ENCODE measurements around the gene ATP5F1D. TPM values are rescaled to one million over a fixed set of nuclear protein-coding genes. Genes with fewer than 3 reads are reported as not detected.
A peak's percentile ranks its signal among the peaks of the same experiment; 100 is the strongest.

Gene ATP5F1D
- polyA plus RNA-seq, 4 donors, result 83.4 to 185 (median 127) TPM

DNA sequence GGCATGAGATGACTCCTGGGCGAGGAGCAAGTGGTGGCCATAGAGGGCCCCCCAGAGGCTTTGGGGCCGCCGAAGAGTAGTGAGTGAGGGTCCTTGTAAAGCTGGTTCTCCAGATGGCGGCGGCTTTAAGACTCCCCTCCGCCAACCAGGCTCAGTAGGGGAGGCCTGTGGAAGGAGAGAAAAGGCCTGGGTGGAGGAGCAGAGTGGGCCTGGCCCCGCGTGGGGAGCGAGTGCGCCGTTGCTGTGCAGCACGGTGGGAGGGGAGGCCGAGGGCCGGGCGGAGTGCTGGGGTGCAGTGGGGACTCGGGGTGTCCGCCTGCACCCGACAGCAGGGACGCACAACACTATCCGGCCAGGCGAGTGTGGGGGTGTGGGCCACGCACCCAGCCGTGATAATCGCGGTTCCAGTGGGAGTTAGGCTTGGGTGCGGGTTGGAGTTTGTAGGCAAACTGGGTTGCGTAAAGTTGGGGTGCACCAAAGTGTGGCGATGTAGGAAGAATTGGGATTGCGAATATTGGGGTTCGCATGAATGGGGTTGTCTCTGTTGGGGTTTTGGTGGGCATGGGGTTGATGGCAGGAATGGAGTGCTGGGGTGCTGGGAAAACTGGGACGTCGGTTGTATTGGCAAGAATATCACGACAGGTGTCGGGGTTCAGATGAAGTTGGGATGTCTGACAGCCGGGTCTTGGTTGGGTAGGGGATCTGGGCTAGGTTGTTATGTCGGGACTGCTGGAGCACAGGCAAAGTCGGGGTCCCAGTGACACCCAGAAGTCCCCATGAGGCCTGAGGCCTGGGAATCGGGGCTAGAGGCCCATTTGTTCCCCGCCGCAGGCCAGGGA is 26.9 kb downstream of the ATP5F1D start:
- no peak for DNase-seq (ENCODE audit: low read depth in 4 of 4, low spot score in 2 of 4)

DNA sequence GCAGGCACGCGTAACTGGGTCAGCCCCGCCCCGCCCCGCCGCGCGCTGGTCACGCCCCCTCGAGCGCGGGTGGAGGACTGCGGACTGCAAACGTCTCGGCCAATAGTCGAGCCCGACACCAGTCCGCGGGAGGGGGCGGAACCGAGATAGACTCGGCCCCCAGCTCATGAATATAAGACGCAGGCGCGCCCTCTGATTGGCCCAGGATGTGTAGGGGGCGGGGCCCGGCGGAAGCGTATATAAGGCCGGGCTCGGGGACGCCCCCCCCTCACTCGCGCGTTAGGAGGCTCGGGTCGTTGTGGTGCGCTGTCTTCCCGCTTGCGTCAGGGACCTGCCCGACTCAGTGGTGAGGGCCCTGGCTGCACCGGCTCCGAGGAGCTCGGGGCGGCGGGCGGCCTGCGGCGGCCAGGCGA is 27.5 kb downstream of the ATP5F1D start, which contains the start of gene CIRBP:
Gene CIRBP, plus strand, starts transcription at position 268 of the 413 bp plus-strand sequence. CDS start 1,602 bp downstream, outside the sequence.
- DNase-seq (ENCODE audit: low read depth in 4 of 4, low spot score in 2 of 4), result peak in 3 of 4 donors; percentile 96 to 98 (median 97)

DNA sequence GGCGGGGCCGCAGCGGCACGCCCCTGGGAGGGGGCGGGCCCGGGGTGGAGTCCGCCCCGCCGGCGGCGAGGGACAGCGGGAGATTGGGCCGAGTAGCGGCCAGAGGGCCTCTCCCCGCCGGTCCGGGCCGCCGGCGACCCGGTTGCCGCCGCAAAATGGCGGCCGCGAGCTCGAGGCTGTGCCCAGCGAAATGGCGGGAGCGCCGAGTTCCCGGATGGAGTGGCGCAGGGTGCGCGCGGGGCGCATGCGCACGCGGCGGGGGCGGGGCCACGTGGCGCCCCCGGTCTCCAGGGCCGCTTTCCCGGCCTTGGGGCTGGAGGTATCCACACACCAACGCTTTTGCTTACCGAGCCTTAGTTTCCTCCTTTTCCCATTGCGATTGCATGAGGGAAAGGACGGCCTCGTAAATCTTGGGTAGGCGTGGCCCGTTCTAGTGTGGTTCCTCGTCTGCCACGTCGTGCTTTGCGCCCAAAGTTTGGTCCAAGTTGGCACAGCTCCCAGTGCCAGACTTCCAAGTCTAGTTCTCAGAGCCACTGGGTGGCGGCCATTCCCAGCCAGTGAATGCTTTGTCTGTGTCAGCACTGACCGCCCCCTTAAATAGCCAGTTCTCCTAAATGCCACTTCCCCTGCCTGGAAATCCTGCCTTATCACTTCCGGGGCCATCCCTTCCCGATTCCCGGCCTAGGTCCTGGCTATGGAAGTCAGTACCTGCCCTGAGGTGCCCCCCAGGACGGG is 28.1 kb downstream of the ATP5F1D start:
- no peak for DNase-seq (ENCODE audit: low read depth in 4 of 4, low spot score in 2 of 4)

DNA sequence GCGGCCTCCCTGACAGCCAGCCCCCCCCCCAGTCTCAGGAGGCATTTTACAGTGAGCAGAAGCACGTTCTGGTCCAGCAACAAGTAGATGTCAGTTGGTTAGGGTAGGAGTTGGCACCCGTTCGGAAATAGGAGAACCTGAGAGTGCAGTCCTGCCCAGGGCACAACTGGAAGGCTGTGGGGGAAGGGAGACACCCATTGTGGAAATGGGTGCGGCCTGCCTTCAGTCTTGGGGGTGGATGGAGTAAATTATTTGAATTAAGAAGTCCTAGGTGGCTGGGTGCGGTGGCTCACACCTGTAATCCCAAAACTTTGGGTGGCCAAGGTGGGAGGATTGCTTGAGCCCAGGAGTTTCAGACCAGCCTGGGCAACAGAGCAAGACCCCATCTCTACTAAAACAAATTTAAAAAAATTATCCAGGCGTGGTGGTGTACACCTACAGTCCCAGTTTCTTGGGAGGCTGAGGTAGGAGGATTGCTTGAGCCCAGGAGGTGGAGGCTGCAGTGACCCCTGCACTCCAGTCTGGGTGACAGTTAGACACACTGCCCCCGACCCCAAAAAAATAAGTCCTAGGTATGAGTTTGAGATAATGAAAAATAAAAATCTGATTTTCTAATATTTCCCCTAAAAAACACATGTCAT is 28.8 kb downstream of the ATP5F1D start:
- no peak for DNase-seq (ENCODE audit: low read depth in 4 of 4, low spot score in 2 of 4)

DNA sequence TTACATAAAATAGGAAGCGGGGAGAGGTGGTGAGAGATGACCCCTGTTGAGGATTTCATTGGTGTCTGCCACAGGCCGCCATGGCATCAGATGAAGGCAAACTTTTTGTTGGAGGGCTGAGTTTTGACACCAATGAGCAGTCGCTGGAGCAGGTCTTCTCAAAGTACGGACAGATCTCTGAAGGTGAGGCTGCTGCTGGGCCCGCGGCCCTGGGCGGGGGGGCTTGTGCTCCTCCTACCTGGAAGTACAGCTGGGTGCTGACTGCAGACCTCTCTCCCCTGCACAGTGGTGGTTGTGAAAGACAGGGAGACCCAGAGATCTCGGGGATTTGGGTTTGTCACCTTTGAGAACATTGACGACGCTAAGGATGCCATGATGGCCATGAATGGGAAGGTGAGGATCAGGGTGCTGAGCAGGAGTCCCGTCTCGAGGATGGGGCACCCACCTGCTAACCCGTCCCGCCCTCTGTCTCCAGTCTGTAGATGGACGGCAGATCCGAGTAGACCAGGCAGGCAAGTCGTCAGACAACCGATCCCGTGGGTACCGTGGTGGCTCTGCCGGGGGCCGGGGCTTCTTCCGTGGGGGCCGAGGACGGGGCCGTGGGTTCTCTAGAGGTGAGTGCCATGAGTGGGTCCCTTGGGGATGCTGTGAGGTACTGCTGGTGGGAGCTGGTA is 29.4 kb downstream of the ATP5F1D start:
- DNase-seq (ENCODE audit: low read depth in 4 of 4, low spot score in 2 of 4), result no peak

DNA sequence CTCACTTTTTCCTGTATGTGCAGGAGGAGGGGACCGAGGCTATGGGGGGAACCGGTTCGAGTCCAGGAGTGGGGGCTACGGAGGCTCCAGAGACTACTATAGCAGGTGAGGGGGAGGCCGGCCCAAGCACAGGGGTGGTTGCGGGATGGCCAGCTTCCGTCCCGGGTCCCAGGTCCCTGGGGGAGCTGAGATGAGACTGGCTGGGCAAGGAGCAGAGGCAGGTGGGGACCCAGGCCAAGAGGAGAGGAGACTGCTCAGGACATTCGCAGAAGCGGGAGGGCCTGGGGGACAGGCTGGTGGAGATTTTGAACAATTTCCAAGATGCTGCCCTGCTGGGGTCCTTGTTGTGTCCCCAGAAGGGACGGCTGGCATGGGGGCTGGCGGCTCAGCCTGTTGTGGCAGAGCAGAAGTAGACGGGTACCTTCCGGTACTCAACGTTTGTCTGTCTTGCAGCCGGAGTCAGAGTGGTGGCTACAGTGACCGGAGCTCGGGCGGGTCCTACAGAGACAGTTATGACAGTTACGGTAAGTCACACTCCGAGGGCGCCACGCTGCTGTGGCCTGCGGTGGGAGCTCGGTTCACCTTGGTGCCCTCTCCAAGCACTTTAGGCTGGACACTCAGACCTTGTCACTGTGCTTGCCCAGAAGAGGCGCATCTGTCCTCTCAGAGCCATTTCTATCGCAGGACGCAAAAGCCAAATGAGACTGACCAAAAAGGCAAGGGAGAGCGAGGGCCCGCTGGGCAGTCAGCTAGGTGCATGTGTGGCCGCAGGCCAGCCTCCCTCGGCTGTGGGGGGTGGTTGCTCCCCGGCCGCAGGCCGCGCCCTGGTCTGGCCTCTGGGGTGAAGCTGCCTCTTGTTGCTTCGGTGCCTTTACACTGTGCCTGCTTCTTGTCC is 30.2 kb downstream of the ATP5F1D start:
- no peak for DNase-seq (ENCODE audit: low read depth in 4 of 4, low spot score in 2 of 4)

DNA sequence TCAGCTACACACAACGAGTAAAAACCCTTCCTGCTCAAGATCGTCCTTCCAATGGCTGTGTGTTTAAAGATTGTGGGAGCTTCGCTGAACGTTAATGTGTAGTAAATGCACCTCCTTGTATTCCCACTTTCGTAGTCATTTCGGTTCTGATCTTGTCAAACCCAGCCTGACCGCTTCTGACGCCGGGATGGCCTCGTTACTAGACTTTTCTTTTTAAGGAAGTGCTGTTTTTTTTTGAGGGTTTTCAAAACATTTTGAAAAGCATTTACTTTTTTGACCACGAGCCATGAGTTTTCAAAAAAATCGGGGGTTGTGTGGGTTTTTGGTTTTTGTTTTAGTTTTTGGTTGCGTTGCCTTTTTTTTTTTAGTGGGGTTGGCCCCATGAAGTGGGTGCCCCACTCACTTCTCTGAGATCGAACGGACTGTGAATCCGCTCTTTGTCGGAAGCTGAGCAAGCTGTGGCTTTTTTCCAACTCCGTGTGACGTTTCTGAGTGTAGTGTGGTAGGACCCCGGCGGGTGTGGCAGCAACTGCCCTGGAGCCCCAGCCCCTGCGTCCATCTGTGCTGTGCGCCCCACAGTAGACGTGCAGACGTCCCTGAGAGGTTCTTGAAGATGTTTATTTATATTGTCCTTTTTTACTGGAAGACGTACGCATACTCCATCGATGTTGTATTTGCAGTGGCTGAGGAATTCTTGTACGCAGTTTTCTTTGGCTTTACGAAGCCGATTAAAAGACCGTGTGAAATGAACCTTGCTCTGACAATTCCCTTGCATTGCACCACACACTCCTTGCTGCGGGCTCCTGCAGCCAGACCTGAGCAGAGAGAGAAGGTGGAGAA is 31.1 kb downstream of the ATP5F1D start:
- no peak for DNase-seq (ENCODE audit: low read depth in 4 of 4, low spot score in 2 of 4)

DNA sequence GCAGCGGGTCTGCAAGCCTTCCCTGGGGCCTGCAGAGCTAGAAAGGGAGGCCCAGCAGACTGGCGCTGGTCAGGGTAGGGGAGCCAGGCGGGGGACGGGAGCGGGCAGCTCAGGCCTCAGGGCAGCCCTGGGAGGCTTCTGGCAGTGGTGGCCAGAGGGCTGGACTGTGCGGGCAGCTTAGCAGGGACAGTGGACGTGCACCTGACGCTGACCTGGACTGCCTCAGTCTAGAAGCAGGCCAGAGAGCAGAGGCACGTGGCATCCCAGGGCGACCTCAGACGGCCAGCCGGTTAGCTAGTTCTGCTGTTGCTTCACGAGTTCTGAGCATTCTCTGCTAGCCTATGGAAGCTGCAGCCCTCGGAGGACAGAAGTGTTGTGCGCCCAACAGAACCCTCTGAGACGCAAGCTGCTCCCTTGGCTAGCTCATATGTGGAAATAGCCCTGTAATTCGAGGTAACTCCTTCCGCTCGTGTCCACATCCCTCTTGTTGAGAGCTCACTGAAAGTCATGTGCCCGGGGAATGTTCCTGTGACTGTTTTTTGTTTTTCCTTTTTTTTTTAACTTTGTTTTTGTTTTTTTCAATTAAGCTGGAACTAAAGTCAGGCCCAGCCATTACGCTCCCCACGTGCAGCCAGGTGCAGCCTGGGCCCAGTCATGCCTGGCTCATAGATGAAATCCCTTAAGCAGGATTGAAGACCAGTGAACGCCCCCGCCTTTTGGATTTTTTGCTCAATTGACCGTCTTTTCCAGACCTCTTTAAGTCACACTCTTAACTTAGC is 31.9 kb downstream of the ATP5F1D start:
- no peak for DNase-seq (ENCODE audit: low read depth in 4 of 4, low spot score in 2 of 4)

DNA sequence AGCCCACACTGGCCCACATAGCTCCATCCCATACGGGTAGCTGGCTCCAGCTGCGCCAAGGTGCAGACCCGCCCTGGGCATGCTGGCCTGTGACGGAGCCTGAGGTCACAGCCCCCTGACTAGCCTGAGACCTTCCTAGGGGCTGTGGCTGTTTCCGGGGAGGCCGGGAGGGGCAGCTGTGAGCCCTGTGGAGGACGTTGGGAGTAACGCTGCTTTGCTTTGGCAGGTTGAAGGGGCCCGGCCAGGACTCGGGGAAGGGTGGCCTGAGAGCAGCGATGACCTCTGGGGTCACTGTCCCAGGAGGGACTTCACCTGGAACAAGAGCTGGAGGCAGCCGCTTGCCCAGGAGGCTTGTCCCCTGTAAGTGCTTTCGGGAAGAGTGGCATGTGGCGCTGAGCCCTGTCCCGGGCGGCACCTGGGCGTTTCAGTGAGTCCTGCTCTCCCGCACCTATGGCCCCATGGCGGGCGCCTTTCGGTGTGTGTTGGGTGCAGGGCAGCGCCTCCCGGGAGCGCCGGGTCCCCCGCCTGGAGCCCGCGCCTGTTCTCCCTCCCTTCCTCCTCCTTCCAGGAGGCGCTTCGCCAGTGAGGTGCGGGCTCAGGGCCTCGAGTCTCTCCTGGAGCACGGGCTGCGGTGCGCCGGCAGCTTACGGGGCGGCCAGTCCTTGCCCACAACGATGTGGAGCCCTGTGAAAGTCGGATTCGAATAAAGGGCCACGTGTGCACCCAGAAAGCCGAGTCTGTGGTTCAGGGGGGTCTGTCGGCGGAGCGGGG is 32.7 kb downstream of the ATP5F1D start:
- DNase-seq (ENCODE audit: low read depth in 4 of 4, low spot score in 2 of 4), result no peak

DNA sequence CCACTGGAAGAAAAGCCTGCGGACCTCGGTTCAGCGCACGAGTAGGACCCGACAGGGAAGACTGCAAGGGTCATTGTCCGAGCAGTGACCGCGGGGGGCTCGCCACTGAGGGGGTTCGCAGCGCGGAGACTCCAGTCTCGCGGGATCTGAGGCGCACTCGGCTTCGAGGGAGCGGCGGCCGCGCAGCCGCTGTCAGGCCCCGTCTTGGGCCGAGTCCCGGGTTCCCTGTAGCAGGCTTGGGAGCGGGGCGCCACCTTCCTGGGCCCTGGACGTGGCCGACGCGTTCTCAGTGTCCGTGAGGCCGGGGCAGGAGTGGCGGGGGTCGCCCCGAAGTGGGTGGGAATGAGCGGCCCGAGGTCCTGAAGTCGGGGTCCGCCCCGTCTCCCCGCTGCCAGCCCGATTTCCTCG is 33.3 kb downstream of the ATP5F1D start:
- DNase-seq (ENCODE audit: low read depth in 4 of 4, low spot score in 2 of 4), result no peak

DNA sequence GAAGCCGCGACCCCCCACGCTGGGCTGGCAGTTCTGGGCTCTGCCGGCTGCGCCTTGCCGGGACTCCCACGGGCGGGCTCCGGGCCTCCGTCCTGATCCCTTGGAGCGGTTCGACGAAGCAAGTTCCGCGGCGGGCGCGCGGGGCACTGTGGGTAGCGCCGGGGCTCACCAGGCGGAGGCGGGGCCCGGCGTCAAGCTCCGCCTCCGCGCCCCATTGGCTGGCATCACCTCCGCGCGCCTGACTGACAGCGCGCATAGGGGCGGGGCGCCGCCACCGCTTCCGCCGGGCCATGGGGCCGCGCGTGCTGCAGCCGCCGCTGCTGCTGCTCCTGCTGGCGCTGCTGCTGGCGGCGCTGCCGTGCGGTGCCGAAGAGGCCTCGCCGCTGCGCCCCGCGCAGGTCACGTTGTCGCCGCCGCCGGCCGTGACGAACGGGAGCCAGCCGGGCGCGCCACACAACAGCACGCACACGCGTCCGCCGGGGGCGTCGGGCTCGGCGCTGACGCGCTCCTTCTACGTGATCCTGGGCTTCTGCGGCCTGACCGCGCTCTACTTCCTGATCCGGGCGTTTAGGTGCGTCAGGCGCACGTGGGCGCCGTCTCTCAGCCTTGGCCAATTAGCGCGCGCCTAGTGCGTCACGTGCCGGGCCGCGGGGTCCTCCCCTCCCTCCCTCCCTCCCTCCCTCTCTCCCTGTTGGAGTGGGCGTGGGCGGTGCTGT is 33.9 kb downstream of the ATP5F1D start, which contains the start of gene FAM174C:
Gene FAM174C, plus strand, starts transcription at position 271 of the 716 bp plus-strand sequence. Its CDS starts 20 bp downstream, at position 291.
- peak in 2 of 4 donors; percentile 84 to 91 for DNase-seq (ENCODE audit: low read depth in 4 of 4, low spot score in 2 of 4)

DNA sequence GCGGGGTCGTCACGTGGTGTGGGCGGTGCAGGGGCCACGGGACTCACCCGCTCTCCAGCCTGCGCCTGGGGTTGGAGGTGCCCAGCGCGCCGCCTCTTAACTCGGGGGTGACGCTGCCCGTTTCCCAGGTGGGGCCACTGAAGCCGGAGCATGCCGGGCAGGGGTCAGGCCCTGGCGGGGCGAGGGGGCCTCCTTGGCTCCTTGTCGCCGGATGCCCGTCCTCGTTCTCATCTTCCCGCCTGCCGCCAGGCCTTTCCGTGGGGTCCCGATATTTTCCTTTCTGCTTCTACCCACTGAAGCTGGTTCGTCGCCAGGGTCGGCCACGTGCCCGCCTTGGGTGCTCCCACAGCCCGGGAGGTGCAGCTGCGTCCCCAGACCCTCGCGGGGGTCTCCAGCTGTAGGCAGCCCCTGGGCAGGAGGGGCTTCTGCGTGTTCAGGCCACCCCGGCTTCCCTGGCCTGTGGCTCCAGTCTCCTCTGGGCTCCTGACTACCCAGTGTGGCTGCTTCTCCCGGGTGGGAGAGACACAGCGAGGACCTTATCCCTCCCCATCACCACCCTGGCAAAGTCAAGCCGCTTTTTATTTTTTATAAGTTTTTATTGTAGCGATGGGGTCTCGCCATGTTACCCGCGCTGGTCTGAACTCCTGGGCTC is 34.6 kb downstream of the ATP5F1D start:
- DNase-seq (ENCODE audit: low read depth in 4 of 4, low spot score in 2 of 4), result no peak

DNA sequence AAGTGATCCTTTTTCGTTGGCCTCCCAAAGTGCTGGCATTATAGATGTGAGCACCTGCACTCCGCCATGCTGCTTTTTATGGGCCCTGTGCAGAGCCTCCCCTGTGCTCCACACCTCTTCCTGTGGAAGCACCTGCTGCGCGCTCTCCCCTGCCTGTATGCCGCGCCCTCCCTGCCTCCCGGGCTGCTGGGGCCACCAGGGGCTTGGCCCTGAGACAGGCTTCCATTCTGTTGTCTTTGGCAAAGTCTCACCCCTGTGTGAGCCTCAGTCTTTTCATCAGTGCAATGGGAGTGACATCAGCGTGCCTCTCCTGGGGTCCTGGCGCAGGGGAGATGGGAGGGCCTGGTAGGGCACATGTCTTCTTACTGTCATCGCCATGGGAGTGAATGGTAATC is 35.1 kb downstream of the ATP5F1D start:
- DNase-seq (ENCODE audit: low read depth in 4 of 4, low spot score in 2 of 4), result no peak

DNA sequence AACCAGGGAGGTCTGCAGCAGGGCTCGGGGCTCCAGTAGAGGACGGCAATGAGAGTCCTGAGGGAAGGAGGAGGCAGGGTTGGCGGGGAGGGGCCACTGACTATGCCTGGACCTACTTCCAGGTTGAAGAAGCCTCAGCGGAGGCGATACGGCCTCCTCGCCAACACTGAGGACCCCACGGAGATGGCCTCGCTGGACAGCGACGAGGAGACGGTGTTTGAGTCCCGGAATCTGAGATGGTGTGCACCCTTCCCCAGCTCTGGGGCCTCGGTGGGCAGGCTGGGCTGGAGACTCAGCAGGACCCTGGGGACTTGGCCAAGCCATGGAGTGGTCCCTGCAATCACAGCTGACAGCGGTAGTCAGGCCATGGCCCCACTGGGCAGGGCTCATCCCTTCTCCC is 35.5 kb downstream of the ATP5F1D start:
- no peak for DNase-seq (ENCODE audit: low read depth in 4 of 4, low spot score in 2 of 4)

DNA sequence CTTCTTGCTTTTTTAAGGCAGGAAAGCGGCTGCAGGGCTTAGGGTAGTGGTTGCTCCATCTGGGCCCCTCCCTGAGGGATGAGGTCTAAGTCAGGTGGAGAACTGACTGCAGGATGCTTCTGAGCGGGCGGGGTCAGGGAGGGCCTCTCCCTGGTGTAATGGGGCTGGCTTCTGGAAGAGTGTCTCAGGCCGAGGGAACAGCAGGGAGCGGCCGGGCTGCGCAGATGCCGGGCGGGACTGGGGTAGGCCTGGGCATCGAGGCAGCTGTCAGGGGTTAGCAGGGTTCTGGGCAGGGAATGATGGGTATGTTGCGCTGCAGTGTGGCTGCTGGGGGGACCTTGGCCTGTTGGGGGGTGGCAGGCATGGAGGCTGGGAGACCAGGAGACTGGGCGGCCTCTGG is 36.5 kb downstream of the ATP5F1D start:
- DNase-seq (ENCODE audit: low read depth in 4 of 4, low spot score in 2 of 4), result no peak
